Epidermal melanocyte (primary cell): ENCODE results near the gene ZNF485.

ENCODE experiments used
- DNase-seq: peaks from one replicate; pipeline ENCODE4 v3.0.0; 2011; ENCODE audit warnings: low spot score; ENCODE audit not compliant: insufficient read length

ZNF485 gene

DNA sequence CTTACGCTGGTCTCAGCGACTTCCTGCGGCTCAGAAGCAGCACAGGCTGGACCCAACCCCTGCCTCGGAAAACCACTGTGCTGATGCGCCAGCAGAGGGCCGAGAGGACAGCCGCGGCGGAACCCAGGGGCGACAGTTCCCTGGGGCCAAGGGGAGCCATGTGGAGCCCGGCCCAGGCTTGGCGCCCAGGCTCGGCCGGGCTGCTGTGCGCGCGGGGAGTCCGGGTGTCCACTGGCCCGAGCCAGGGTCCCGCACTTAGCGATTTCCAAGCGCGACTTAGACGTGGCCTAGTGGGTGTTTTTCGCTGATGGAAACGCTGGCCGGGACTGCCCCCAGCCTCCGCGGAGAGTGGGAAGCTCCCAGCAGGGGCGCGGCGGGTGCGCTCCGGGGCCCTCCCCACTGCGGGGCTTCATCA is 61.1 kb downstream of the ZNF485 start:
- DNase-seq: peak; percentile 53
